Liver (tissue), 9 donors: ENCODE measurements around the gene CSF2RB. TPM values are rescaled to one million over a fixed set of nuclear protein-coding genes. Genes with fewer than 3 reads are reported as not detected.

ENCODE experiments used
- DNase-seq: peaks from one replicate; pipeline ENCODE4 v3.0.0-alpha.2; 2017; ENCODE audit warnings: low spot score
- H3K27ac ChIP-seq, 2 donors: one replicate each; pipeline ENCODE4 v1.7.0; 2013; ENCODE audit warnings: inconsistent platforms in 2 of 2, low read length in 2 of 2, control low read depth in 1 of 2, low read depth in 1 of 2, mild to moderate bottlenecking in 1 of 2
- H3K27me3 ChIP-seq, 4 donors: one replicate each; pipeline versions ENCODE4 v1.6.1 to v1.7.0; 2013; ENCODE audit warnings: low read length in 3 of 4, inconsistent platforms in 1 of 4, mild to moderate bottlenecking in 1 of 4, moderate library complexity in 1 of 4; ENCODE audit not compliant: control insufficient read depth in 4 of 4, insufficient read depth in 4 of 4
- H3K36me3 ChIP-seq, 4 donors: one replicate each; pipeline versions ENCODE4 v1.6.1 to v1.7.0; 2013; ENCODE audit warnings: low read length in 3 of 4, mild to moderate bottlenecking in 3 of 4, low read depth in 1 of 4, moderate library complexity in 1 of 4; ENCODE audit not compliant: control insufficient read depth in 4 of 4, insufficient read depth in 3 of 4
- H3K4me1 ChIP-seq, 4 donors: one replicate each; pipeline versions ENCODE4 v1.6.1 to v1.7.0; 2013; ENCODE audit warnings: low read length in 3 of 4, mild to moderate bottlenecking in 3 of 4, moderate library complexity in 1 of 4; ENCODE audit not compliant: control insufficient read depth in 4 of 4, insufficient read depth in 4 of 4
- H3K4me3 ChIP-seq, 3 donors: one replicate each; pipeline versions ENCODE4 v1.6.1 to v1.7.0; 2013; ENCODE audit warnings: low read length in 3 of 3, control low read depth in 1 of 3, low read depth in 1 of 3, mild to moderate bottlenecking in 1 of 3
- H3K9ac ChIP-seq, 2 donors: one replicate each; pipeline ENCODE4 v1.7.0; 2013; ENCODE audit warnings: low read length in 2 of 2, mild to moderate bottlenecking in 2 of 2, moderate library complexity in 2 of 2, control low read depth in 1 of 2, low read depth in 1 of 2
- H3K9me3 ChIP-seq, 4 donors: one replicate each; pipeline versions ENCODE4 v1.6.1 to v1.7.0; 2013; ENCODE audit warnings: low read length in 3 of 4; ENCODE audit not compliant: control insufficient read depth in 4 of 4
- ATF3 ChIP-seq: IDR thresholded peaks from 2 replicates; pipeline ENCODE4 v1.6.1; 2016; ENCODE audit warnings: antibody characterized with exemption
- EGR1 ChIP-seq, 2 donors: IDR thresholded peaks; 2 replicates each; pipeline ENCODE4 v1.6.1; 2016 to 2018; ENCODE audit warnings: antibody characterized with exemption in 2 of 2, low read depth in 2 of 2
- FOXA1 ChIP-seq: IDR thresholded peaks from 2 replicates; pipeline ENCODE4 v1.6.1; 2016; ENCODE audit warnings: antibody characterized with exemption
- FOXA2 ChIP-seq: IDR thresholded peaks from 2 replicates; pipeline ENCODE4 v1.6.1; 2016; ENCODE audit warnings: antibody characterized with exemption
- GABPA ChIP-seq, 2 donors: IDR thresholded peaks in 1 of 2; conservative IDR thresholded peaks in 1 of 2; 2 replicates each; pipeline ENCODE4 v1.6.1; 2016; ENCODE audit warnings: antibody characterized with exemption in 2 of 2, mild to moderate bottlenecking in 1 of 2, moderate library complexity in 1 of 2
- HNF4A ChIP-seq, 2 donors: conservative IDR thresholded peaks; 2 replicates each; pipeline ENCODE4 v1.6.1; 2016; ENCODE audit warnings: antibody characterized with exemption in 2 of 2, mild to moderate bottlenecking in 2 of 2
- HNF4G ChIP-seq: IDR thresholded peaks from 2 replicates; pipeline ENCODE4 v1.6.1; 2016; ENCODE audit warnings: antibody characterized with exemption
- JUND ChIP-seq, 2 donors: IDR thresholded peaks; 2 replicates each; pipeline ENCODE4 v1.6.1; 2016; ENCODE audit warnings: antibody characterized with exemption in 2 of 2
- MAX ChIP-seq: IDR thresholded peaks from 2 replicates; pipeline ENCODE4 v1.6.1; 2016; ENCODE audit warnings: antibody characterized with exemption
- NR2F2 ChIP-seq: IDR thresholded peaks from 2 replicates; pipeline ENCODE4 v1.6.1; 2016; ENCODE audit warnings: antibody characterized with exemption
- RAD21 ChIP-seq, 2 donors: IDR thresholded peaks; 2 replicates each; pipeline ENCODE4 v1.6.1; 2016; ENCODE audit warnings: antibody characterized with exemption in 2 of 2, mild to moderate bottlenecking in 2 of 2
- RXRA ChIP-seq, 2 donors: IDR thresholded peaks; 2 replicates each; pipeline ENCODE4 v1.6.1; 2017 to 2018; ENCODE audit warnings: antibody characterized with exemption in 2 of 2, mild to moderate bottlenecking in 1 of 2
- SP1 ChIP-seq: IDR thresholded peaks from 2 replicates; pipeline ENCODE4 v1.6.1; 2018; ENCODE audit warnings: antibody characterized with exemption, mild to moderate bottlenecking
- TAF1 ChIP-seq: conservative IDR thresholded peaks from 2 replicates; pipeline ENCODE4 v1.6.1; 2016; ENCODE audit warnings: antibody characterized with exemption, mild to moderate bottlenecking
- YY1 ChIP-seq: IDR thresholded peaks from 2 replicates; pipeline ENCODE4 v1.6.1; 2016; ENCODE audit warnings: antibody characterized with exemption, mild to moderate bottlenecking
- WGBS: extraction: QIAGEN DNeasy Blood & Tissue Kit; methylation state at CpG from one replicate; pipeline ENCODE4 v1.1.7; 2013; 5-methylcytosine and 5-hydroxymethylcytosine counted together
- polyA plus RNA-seq, 2 donors: library from polyadenylated mRNA; stranded (reverse) in 1 of 2; unstranded in 1 of 2; fragments of 200-250 nt in 1 of 2; fragments of >200 nt in 1 of 2; fragmentation: Nextera tagmentation in 1 of 2; extraction: Ambion mirVana in 1 of 2; gene quantifications; one replicate each; pipeline versions ENCODE4 v1.2.1 to v1.2.3, GENCODE V29; 2013 to 2015
- total RNA-seq, 2 donors: library from RNA; depleted of rRNA; stranded (reverse); fragments of >200 nt; gene quantifications; one replicate each; pipeline ENCODE4 v1.2.3, GENCODE V29; 2014
- TF ChIP-seq, protein P1 (sequence below): IDR thresholded peaks from 2 replicates; pipeline ENCODE4 v1.6.1; 2016; ENCODE audit warnings: antibody characterized with exemption, mild to moderate bottlenecking
- TF ChIP-seq, protein P2 (sequence below): fragments of 150-350 bp; IDR thresholded peaks from 2 replicates; pipeline ENCODE4 v1.5.1; 2017; ENCODE audit warnings: improper control_type of control experiment, low read depth, low read length; ENCODE audit not compliant: missing input control
- donor health status: healthy.
- donor health status: healthy.
- donor health status: healthy.
- donor health status: healthy.
- donor health status: healthy.

The CSF2RB gene
- total and polyA plus RNA-seq, 4 donors, result 0.72 to 10.5 (median 2.3) TPM

GRCh38 chr22:36935694-36936093 is 22.3 kb downstream of the CSF2RB start:
- H3K9ac ChIP-seq, result no peak overlapping the region
- no peaks in the 10 kb centered on the region for H3K9me3 ChIP-seq
- H3K27ac ChIP-seq, result no peak overlapping the region
- TF ChIP-seq MAX (no peak), RXRA (IDR thresholded peaks at IDR 0.05) (no peak), HNF4G (no peak), TAF1 (no peak), NR2F2 (no peak), ATF3 (no peak), SP1 (no peak), JUND (IDR thresholded peaks at IDR 0.05) (no peak), GABPA (IDR thresholded peaks at IDR 0.05 in 1 of 2, conservative IDR thresholded peaks at IDR 0.05 in 1 of 2) (no peak), YY1 (no peak), HNF4A (conservative IDR thresholded peaks at IDR 0.05) (no peak), EGR1 (IDR thresholded peaks at IDR 0.05; ENCODE audit: low read depth in 2 of 2) (no peak), FOXA1 (no peak), FOXA2 (no peak)
- TF ChIP-seq, protein P1, sequence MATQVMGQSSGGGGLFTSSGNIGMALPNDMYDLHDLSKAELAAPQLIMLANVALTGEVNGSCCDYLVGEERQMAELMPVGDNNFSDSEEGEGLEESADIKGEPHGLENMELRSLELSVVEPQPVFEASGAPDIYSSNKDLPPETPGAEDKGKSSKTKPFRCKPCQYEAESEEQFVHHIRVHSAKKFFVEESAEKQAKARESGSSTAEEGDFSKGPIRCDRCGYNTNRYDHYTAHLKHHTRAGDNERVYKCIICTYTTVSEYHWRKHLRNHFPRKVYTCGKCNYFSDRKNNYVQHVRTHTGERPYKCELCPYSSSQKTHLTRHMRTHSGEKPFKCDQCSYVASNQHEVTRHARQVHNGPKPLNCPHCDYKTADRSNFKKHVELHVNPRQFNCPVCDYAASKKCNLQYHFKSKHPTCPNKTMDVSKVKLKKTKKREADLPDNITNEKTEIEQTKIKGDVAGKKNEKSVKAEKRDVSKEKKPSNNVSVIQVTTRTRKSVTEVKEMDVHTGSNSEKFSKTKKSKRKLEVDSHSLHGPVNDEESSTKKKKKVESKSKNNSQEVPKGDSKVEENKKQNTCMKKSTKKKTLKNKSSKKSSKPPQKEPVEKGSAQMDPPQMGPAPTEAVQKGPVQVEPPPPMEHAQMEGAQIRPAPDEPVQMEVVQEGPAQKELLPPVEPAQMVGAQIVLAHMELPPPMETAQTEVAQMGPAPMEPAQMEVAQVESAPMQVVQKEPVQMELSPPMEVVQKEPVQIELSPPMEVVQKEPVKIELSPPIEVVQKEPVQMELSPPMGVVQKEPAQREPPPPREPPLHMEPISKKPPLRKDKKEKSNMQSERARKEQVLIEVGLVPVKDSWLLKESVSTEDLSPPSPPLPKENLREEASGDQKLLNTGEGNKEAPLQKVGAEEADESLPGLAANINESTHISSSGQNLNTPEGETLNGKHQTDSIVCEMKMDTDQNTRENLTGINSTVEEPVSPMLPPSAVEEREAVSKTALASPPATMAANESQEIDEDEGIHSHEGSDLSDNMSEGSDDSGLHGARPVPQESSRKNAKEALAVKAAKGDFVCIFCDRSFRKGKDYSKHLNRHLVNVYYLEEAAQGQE, result no peak
- TF ChIP-seq, protein P2, sequence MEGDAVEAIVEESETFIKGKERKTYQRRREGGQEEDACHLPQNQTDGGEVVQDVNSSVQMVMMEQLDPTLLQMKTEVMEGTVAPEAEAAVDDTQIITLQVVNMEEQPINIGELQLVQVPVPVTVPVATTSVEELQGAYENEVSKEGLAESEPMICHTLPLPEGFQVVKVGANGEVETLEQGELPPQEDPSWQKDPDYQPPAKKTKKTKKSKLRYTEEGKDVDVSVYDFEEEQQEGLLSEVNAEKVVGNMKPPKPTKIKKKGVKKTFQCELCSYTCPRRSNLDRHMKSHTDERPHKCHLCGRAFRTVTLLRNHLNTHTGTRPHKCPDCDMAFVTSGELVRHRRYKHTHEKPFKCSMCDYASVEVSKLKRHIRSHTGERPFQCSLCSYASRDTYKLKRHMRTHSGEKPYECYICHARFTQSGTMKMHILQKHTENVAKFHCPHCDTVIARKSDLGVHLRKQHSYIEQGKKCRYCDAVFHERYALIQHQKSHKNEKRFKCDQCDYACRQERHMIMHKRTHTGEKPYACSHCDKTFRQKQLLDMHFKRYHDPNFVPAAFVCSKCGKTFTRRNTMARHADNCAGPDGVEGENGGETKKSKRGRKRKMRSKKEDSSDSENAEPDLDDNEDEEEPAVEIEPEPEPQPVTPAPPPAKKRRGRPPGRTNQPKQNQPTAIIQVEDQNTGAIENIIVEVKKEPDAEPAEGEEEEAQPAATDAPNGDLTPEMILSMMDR, result no peak
- 89% methylated on average over 3 of the region's 3 CpGs for WGBS
- DNase-seq, result no peak
- H3K36me3 ChIP-seq, result no peaks in the 10 kb centered on the region
- no peaks in the 10 kb centered on the region for H3K27me3 ChIP-seq
- no peak overlapping the region for H3K4me3 ChIP-seq
- H3K4me1 ChIP-seq, result no peaks in the 10 kb centered on the region

DNA sequence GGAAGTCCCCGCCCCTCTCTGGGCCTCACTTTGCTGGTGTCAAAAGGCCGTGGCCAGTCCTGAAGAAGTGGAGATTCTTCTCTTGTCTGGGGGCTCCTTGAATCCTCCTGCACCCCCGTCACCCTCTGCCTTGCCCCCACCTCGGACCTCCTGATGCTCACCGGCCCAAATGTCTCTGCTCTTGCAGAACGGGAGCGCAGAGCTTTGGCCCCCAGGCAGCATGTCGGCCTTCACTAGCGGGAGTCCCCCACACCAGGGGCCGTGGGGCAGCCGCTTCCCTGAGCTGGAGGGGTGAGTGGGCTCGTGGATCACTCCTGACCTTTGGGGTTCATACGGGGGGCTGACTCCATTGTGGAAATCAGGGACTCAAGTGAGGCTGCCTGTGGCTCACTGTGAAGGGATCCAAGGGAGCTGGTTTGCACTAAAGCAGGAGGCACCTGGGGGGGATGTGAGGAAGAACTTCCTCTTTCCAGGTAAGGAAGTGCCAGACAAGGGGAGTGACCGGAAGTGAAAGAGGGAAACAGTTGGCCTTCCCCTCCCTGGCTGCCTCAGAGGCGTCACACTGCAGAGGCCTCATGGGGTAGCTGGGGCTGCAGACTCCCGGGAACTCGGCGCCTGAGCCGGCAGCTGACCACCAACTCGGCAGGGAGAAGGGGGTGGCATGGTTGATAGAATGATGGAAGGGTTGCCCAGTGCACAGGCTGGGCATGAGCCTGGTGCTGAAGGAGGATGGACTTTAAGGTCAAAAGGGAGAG is 23.1 kb downstream of the CSF2RB start:
- Histone ChIP-seq H3K4me3 (no peak overlapping the region), H3K9ac (no peak overlapping the region), H3K4me1 (no peaks in the 10 kb centered on the region), H3K27ac (no peak overlapping the region), H3K9me3 (no peaks in the 10 kb centered on the region), H3K27me3 (no peaks in the 10 kb centered on the region), H3K36me3 (no peaks in the 10 kb centered on the region)
- TF ChIP-seq JUND (IDR thresholded peaks at IDR 0.05), result no peak
- no peak for TF ChIP-seq RAD21 (IDR thresholded peaks at IDR 0.05)
- no peak for TF ChIP-seq NR2F2
- no peak for TF ChIP-seq GABPA (IDR thresholded peaks at IDR 0.05 in 1 of 2, conservative IDR thresholded peaks at IDR 0.05 in 1 of 2)
- TF ChIP-seq SP1, result no peak
- TF ChIP-seq, protein P1, result no peak
- TF ChIP-seq MAX, result no peak
- TF ChIP-seq RXRA (IDR thresholded peaks at IDR 0.05), result no peak
- no peak for TF ChIP-seq FOXA2
- TF ChIP-seq HNF4G, result no peak
- no peak for TF ChIP-seq YY1
- TF ChIP-seq, protein P2, result no peak
- TF ChIP-seq ATF3, result no peak
- 82% methylated on average over 20 of the region's 20 CpGs for WGBS
- no peak for DNase-seq
